ENCODE data around the gene TMEM236.

Gene TMEM236

DNA sequence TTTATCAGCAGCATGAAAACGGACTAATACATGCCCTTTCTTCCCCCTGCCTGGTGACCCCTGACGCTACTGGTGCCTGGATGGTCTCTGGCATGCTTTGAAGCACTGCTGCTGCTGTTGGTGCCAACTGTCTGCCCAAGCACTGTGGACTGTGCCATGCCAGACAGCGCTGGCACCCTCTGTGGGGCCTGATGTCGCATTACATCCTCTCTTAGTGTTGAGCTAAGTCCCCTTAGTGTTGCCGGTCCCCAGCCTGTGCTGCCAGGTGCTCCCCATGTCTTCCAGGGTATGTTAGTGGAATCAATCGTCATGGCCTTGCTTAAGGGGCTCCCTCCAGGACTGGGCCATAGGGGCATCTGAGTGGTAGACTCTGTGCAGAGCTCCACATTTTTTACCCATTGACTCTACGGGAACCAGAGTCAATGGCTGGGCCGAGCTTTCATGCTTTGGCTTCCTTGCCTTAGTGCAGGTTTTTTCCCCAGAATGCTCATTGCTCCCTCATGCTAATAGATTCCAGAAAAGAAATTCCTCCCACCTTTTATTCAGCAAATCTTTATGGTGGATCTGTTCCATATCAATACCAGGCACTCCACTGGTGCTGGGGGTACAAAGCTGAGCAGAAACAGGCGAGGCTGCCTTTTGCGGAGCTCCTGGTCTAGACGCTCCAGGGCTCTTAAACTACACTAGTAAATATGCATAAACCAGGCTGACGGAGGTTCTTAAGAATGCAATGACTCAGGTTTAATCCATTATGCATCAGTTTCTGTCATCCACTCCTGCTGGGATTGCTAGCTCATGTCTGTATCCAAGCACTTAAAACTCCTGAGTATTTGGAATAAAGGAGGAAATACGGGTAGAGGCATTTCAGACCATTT is 35.3 kb downstream of the TMEM236 start:
- peak; percentile 69 for DNase-seq (ENCODE audit: low read depth, low spot score)

DNA sequence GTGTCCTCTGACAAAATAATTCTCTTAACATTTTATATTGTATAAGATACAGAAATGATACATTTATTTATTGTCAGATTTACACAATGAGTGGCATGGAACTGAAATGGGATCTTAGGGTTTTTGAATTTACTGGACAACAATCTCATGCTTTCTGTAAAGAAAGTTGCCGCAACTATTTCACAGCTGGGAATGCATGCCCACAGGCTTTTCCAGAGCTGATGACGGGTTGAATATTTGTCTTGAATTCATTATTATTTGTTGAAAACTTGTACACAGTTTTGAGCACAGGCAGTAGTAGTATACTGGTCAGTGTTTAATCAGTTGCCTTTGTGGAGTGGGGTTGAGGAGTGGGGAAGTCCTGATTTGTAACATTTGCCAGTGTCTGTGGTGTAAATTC is 36.6 kb downstream of the TMEM236 start:
- DNase-seq (ENCODE audit: low read depth, low spot score) = no peak

DNA sequence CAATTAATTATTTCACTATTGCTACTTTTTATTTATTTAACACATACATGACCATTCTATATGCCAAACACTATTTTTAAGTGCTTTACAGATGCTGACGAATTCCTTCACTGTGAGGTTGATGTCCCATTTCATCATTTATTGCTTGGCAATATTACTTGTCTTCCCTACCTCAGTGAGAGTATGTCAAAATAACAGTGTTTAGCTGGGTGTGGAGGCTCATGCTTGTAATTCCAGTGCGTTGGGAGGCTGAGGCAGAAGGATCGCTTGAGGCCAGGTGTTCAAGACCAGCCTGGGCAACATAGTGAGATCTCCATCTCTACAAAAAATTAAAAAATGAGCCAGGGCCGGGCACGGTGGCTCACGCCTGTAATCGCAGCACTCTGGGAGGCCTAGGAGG is 37.4 kb downstream of the TMEM236 start:
- DNase-seq (ENCODE audit: low read depth, low spot score) = no peak

DNA sequence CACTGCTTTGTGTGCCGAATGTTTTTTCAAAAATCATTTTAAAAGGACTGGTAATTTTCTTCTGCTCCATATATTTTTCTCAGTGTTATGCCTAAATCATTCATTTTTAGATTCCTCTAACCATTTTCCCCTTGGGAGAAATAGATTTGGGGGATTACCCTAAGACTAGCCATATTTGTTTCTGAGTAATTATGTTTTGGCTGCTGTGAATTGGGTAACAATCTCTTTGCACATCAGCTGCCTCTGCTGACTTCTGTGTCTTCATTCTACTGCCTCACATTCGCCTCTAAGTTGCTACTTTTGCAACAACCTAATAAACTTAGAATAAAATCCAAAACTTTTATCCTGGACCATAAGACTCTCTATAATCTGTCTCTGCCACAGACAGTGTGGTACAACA is 38.6 kb downstream of the TMEM236 start:
- DNase-seq (ENCODE audit: low read depth, low spot score) = no peak

DNA sequence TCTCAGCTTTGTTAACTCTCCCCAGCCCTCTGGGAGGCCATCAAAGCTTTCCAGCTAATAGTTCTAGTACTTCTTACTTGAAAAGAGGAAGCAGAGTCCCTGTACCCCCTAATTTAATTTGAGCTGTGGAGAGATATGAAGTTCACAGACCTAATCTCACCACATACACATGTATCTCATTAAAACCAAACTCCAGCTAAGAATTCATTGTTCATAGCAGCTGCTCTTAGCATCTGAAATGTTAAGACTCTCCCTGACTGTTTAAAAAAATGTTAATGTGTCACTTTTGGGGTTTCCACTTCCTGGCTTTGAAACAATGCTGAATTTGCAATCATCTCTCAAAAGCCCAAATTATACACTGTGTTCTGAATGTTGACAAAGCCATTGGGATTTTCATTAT is 41.0 kb downstream of the TMEM236 start:
- no peak for DNase-seq (ENCODE audit: low read depth, low spot score)

DNA sequence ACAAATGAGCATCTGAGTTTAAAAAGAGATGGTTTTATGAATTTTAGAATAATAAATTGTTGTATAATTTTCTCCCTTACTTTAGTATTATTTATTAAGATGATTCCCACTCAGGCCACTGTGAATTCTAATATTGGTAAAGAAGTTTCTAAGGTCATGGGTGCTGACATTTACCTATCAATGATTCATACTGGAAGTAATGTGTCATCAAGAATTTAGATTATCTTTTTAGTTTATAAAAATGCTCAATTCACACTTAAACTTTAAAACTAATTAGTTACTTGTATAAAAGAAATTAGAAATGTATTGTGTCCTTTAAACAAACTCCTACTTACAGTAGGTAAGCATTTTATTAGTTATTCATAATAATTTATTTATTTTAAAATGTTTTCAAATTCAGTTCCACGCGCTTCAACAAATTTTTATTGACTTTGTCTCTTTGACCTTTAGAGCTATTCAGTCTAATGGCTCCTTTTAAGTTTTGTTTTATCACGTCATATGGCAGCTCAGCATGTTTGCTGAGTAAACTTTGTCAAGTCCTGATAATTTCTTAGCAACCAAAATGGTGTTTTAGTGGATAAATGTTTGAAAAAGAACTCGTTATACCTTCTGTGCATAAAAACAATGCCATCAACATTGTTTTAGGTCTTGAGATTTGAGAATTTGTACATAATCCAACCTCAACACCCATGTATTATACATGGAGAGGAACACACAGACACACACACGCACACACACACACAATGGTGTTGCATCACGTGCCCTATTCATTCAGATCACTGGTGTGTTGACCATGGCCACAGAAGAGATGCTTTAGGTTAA is 42.0 kb downstream of the TMEM236 start:
- no peak for DNase-seq (ENCODE audit: low read depth, low spot score)

DNA sequence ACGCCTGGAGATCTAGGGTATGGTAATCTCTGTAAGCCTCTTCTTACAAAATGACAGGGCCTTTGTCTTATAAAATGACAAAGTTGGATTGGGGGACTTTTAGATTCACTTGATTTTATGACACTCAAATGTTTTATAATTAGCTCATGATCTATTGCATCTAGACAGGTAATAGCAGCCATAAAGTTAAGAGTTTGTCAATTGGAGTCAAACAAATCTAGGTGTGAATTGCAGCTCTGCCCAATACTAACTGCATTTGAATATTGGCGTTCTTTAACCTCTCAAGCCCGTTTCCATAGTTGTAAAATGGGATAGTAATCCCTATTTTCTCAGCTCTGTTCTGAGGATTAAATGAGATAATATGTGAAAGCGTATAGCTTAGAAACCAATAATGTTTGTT is 43.1 kb downstream of the TMEM236 start:
- no peak for DNase-seq (ENCODE audit: low read depth, low spot score)

DNA sequence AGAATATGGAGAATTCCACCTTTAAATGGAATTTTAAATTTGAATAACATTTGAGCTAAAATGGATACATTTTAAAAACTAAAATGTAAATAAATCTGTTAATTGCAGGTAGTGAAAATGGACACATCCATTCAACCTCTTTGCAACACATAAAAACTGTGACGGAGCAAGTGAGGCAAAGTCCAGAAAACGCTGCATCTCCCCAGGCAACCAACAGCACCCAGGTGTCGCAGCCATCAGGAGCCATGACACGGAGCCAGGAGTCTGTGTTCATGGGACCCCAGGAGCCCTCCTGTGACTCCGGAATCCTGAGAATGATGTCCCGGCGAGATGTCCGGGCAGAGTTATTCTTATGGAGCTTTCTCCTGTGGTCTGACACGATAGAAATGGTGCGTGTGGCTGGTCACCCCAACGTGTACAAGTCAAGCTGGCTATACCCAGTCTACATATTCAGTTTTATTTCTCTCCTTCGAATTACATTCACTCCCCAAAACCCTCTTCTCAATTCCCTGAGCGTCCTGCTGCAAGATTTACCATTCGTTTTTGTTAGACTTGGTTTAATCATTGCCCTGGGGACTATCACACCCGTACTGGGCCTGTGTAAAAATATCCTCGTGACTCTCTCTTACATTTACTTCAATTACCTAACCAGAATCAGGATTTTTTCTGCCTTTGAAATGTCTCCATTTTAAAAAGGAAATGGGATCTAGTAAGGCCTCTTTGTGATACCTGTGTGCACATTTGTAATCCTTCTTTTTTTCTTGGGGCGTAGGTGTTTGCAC is 44.0 kb downstream of the TMEM236 start:
- no peak for DNase-seq (ENCODE audit: low read depth, low spot score)

DNA sequence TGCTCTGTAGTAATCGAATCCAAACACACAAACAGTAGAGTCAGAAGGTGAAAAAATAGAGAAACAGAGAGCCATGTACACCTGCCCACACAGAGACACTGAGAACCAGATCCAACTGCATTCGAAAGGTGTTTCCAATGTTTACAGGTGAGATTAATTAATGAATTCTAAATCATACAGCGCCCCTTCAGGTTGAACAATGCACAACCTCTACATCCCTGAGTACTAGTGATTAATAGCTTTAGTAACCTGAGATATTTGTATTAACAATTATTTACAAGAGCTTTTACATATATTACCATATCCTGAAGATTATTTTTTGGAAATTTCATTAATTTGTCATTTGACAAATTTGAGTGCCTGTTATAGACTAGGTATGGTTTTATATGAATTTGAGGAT is 49.5 kb downstream of the TMEM236 start:
- DNase-seq (ENCODE audit: low read depth, low spot score) = no peak

DNA sequence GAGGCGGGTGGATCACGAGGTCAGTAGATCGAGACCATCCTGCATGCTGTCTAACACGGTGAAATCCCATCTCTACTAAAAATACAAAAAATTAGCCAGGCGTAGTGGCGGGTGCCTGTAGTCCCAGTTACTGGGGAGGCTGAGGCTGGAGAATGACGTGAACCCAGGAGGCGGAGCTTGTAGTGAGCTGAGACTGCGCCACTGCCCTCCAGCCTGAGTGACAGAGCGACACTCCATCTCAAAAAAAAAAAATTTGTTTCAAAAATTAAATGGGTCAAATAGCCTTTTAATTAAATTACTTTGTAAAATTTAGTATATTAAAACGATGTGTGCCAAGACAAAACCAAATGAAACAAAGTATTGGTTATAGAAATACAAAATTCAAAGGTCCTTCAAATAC is 50.3 kb downstream of the TMEM236 start:
- no peak for DNase-seq (ENCODE audit: low read depth, low spot score)

DNA sequence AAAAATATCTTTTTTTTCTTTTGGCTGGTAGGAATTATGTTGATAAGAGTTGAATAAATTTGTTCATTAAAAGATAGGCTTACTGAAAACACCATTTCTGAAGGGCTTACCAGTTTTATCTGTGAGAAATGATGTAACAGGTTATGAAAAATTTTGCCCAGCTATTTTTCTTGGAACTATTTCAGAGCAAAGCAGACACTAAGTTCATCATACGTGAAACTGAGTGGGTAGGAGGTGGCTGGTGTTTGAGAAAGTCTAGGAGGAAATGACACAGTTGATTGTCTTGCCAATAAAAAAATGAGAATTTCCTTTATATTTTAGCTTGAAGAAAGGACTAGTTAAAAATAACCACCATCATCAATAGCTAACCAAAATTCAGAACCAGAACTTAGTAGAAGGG is 51.0 kb downstream of the TMEM236 start:
- no peak for DNase-seq (ENCODE audit: low read depth, low spot score)

DNA sequence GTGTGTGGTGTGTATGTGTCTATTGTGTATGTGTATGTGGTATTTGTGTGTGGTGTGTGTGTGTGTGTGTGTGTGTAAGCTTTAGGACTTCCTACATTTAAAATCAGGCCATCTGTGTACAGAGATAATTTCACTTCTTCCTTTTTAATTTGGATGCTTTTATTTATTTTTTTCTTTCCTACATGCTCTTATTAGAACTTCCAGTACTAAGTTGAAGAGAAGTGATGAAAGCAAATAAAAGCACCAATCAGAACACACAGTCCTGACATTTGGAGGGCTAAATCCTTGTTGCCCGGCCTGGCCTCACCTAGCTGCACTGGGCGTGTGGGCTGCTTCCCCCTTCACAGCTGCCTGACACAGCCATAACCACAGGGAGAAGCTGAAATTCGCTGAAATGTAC is 53.3 kb downstream of the TMEM236 start:
- DNase-seq (ENCODE audit: low read depth, low spot score) = no peak

DNA sequence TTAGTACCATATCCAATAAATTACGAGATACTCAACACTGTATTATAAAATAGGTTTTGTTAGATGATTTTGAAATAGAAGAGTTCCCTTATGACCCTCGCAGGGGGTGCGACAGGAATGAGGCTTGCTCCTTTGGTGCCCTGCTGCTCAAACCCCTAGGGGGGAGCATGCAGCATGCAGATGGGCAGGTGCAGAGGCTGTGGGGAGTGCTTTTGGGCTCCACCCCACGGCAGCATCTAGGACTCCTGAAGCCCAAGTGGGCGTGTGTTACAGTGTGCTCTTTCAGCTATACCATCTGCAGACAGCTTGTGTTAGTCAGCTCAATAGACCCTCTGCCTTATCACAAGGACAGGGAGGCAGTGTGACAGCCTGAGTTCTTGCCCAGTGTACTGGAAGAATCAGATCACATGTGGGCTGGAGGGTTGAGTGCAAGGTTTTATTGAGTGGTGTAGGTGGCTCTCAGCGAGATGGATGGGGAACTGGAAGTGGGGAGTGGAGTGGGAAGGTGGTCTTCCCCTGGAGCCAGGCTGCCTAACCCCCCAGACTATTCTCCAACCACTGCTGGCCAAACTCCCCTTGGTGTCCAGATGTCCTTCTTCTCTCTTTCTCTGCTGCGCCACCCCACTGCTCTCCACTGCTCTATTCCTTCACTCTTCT is 54.0 kb downstream of the TMEM236 start:
- no peak for DNase-seq (ENCODE audit: low read depth, low spot score)

DNA sequence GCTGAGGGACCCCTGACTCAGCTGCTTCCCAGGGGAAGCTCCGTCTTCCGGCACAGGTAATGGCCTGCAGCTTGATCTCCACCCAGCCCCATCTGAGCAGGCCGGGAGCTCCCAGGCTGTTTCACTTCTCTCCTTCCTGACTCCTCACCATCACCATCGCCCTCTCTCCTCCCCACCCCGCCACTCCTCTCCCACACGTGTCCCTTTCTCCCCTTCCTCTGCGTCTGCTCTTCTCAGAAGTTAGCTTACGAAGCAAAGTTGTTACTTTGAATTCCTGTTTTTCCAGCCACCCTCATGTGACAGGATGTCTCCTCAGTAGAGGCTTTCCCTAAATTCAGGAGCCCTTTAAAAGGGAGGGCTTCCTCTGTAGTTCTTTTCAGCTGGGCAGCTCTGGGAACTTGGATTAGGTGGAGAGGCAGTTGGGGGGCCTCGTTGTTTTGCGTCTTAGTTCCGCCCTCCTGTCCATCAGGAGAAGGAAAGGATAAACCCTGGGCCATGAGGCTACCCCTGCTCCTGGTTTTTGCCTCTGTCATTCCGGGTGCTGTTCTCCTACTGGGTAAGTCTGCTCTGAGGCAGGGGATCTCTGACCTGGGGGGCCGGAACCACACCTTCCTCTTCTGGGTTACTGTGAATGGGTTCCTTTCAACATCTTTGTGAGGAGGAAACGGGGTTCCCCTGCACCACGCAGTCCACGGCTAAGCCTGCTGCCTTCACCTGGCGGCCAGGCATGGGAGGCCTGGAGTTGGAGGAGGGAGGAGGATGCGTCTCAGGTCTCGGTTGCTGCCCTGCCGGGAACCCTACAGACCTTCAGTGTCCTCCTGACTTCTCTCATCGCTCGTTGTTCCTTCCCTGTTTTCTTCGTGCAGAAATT is 57.2 kb downstream of the TMEM236 start, which contains the start of gene MRC1:
MRC1 (plus strand) TSS at position 378 of the 871 bp plus-strand sequence; CDS start at position 496, 118 bp downstream.
- no peak for DNase-seq (ENCODE audit: low read depth, low spot score)

DNA sequence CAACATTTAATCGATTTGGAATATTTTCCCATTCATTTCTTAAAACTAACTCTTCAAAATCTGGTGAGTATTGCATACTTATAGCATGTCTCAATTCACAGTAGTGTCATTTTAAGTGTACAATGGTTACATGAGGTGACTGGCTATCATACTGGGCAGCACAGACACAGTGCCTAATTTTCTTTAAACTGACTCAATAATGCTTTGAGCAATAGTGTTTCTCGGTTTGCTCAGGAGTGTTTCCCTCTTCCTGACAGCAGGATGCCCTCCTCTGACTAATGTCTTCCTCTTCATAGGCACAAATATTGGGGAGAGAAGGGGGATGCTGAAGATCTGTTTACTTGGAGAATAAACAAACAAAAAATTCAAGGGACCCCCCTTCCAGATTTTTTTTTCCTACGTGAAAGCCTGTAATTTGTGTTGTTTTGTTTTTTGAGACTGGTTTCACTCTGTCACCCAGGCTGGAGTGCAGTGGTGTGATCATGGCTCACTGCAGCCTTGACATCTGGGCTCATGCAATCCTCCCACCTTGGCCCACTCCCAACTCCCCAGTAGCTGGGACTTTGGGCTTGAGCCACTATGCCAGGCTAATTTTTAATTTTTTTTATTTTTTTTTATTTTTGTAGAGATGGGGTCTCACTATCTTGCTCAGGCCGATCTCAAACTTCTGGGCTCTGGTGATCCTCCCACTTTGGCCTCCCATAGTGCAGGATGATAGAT is 59.3 kb downstream of the TMEM236 start:
- DNase-seq (ENCODE audit: low read depth, low spot score) = no peak

DNA sequence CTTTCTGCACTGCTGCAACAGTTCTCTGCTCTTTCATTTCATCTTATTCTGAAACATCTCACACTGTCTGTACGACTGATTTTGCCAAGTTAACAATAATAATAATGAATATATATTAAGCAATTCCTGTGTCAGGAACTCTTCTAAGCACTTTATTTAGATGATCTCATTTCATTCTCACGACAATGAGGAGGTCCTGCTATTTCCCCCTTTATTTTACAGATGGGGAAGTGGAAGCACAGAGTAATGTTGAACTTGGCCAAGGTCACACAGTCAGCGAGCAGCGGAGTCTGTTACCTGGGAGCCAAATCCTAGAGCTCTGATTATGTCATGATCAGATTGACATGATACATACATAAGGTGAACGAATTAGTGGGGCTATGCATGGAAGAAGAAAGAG is 63.0 kb downstream of the TMEM236 start:
- DNase-seq (ENCODE audit: low read depth, low spot score) = no peak

DNA sequence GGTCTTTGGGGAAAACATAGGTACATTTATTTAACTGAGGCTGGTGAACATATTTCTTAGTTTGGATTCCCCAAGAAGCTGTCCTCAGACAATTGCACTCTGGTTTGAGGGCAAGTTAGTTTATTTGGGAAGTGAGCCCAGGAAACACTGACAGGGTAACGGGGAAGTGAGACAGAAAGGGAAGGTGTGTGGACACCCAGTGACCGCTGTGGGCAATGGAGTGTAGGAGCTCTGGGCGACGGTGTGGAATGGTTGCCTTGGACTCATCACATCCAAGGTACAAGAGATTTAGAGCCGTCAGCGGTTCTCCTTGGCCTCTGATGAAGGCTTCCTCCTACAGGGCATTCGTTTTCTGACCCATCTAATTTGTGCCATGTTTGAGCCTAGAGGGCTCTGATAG is 64.2 kb downstream of the TMEM236 start:
- DNase-seq (ENCODE audit: low read depth, low spot score) = no peak

DNA sequence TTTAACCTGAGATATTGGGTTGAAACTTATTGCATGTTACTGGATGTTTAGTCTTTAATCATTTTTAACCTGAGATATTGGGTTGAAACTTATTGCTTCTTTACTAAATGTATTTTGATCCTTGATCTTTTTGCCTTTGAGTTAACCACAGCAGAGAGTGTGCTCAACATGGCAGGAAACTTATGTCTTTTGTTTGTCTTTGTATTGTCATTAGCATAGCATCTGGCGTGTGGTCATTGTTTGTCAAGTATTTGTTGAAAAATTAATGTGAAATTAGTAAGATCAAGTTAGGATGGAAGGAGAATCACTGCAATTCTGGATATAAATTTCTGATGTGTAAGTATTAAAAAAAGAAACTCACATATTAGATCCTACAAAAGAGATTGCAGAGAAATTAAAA is 65.3 kb downstream of the TMEM236 start:
- DNase-seq (ENCODE audit: low read depth, low spot score) = no peak

DNA sequence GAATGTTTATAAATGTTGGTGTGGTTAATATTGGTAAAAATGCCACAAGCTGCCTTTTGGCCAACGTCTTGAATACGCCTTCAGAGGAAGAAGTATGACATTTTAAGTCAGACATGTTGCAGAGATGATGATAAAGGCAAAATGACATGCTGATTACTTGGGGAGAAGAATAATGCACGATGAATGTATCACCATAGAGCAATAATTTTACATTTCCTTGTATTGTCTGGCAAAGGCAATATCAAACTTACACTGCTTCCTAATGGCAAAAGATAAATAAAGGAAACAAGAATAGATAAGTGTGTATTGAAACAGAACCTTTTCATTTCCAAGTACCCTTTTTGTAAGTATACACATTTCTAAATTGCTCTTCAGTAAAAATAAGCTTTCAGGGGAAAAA is 65.8 kb downstream of the TMEM236 start:
- DNase-seq (ENCODE audit: low read depth, low spot score) = no peak

DNA sequence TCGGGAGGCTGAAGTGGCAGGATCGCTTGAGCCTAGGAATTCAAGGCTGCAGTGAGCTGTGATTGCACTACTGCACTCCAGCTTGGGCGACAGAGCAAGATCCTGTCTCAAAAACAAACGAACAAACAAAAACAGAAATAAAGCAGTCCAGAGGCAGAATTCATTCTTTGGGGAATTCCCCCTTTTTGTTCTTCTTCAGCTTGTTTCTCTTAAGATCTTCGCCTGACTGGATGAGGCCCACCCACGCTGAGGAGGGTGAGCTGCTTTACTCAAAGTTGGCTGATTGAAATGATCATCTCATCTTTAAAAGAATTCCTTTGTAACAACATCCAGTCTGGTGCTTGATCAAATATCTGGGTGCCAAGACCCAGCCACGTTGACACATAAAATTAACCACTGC is 67.8 kb downstream of the TMEM236 start:
- DNase-seq (ENCODE audit: low read depth, low spot score) = no peak
